D721Med (cell line): Measurements from ENCODE around the gene C4BPB.

Experiments used
- DNase-seq: peaks from one replicate; pipeline ENCODE4 v3.0.0; 2011; ENCODE audit warnings: low spot score; ENCODE audit not compliant: insufficient read length
- FAIRE-seq: peaks from 2 replicates; lab custom pipeline; 2011; peaks lifted over from hg19 to GRCh38; lab: Jason Lieb, UNC
- CTCF ChIP-seq: IDR thresholded peaks from 2 replicates; pipeline ENCODE4 v1.5.1; 2012; ENCODE audit warnings: mild to moderate bottlenecking, control low read depth; ENCODE audit not compliant: insufficient read depth; ENCODE audit errors: missing control alignments

C4BPB gene

DNA sequence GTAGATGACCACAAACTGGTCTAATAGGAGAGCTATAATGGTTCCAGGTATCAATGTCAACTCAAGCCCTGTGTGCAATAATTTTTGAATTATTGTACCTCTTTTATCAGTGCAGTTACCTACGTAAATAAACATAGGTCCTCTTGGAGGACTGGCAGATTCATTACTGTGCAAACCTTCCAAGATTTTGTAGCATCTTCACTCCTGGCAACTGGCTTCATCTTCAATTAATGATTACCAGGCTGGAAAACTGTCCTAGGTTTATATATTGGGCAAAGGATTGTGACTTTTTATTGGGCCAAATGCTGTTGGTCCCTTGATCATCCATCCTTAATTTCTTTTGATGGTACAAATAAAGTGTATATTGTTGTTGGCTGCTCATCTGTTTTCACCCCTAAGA lies 51.0 kb downstream of the C4BPB start:
- FAIRE-seq (no peak), DNase-seq (no peak)
- TF ChIP-seq CTCF: no peak

DNA sequence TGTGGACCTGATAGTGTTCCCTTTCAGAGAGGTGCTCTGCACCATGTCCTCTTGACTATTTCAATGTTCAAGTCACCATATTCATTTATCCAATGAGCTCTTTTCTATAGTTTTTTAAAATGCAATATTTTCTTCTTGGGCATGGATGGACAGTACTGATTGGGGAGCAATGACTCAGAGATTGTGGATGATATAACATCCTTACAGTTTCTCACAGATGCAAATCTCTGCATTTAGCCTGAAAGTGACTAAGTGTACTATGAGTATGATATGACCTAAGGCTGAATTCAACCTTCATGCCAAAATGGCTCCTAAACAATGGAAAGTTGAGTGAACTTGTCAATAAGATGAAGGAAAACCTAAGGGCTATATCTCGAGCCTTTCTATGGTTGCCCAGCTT lies 51.9 kb downstream of the C4BPB start:
- no peak for TF ChIP-seq CTCF
- FAIRE-seq: no peak
- DNase-seq: no peak

- no peak for TF ChIP-seq CTCF
- no peak for FAIRE-seq
- no peak for DNase-seq
These were observed 56.9 kb downstream of the C4BPB start for GRCh38 chr1:207145401-207146058.
